Measurements from ENCODE around the gene SLC6A12. TPM values are rescaled to one million over a fixed set of nuclear protein-coding genes. Genes with fewer than 3 reads are reported as not detected.

Gene SLC6A12
- total RNA-seq, 4 donors from 2014 or later = 1.2 to 13.5 (median 3.0) TPM

GRCh38 chr12:208813-209212 is 5.1 kb downstream of the SLC6A12 start:
- no peak for DNase-seq
- intact Hi-C loops (cut with DNase I; ENCODE audit: low total_unique reads) (no loop called here), in situ Hi-C loops (cut with MboI; ENCODE audit: low pct_ligation_motif_present in 1 of 4, low pct_unique_long_range_greater_than_20kb in 1 of 4, low sequenced_read_pairs in 3 of 4) (no loop called here)
- peaks cover 5 to 29% (median 17%) of the 10 kb centered on the region in 4 donors for H3K4me1 ChIP-seq
- H3K4me3 ChIP-seq = no peak overlapping the region
- H3K9me3 ChIP-seq = no peaks in the 10 kb centered on the region
- WGBS, 2 donors (ENCODE audit: low coverage in 1 of 2) = 69 to 83% methylated on average over 4 of the region's 4 CpGs
- peaks cover 27% of the 10 kb centered on the region for H3K27me3 ChIP-seq
- H3K36me3 ChIP-seq = no peaks in the 10 kb centered on the region
- no peak for TF ChIP-seq EP300 (IDR thresholded peaks at IDR 0.05; ENCODE audit: low read depth)
- TF ChIP-seq POLR2A (IDR thresholded peaks at IDR 0.05) = no peak
- TF ChIP-seq, protein P1, sequence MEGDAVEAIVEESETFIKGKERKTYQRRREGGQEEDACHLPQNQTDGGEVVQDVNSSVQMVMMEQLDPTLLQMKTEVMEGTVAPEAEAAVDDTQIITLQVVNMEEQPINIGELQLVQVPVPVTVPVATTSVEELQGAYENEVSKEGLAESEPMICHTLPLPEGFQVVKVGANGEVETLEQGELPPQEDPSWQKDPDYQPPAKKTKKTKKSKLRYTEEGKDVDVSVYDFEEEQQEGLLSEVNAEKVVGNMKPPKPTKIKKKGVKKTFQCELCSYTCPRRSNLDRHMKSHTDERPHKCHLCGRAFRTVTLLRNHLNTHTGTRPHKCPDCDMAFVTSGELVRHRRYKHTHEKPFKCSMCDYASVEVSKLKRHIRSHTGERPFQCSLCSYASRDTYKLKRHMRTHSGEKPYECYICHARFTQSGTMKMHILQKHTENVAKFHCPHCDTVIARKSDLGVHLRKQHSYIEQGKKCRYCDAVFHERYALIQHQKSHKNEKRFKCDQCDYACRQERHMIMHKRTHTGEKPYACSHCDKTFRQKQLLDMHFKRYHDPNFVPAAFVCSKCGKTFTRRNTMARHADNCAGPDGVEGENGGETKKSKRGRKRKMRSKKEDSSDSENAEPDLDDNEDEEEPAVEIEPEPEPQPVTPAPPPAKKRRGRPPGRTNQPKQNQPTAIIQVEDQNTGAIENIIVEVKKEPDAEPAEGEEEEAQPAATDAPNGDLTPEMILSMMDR (IDR thresholded peaks at IDR 0.05) = no peak
- no peak for TF ChIP-seq POLR2AphosphoS5 (IDR thresholded peaks at IDR 0.05)
- no peak overlapping the region for H3K27ac ChIP-seq

- no peak overlapping the region for H3K27ac ChIP-seq
- DNase-seq = no peak
- TF ChIP-seq EP300 (IDR thresholded peaks at IDR 0.05; ENCODE audit: low read depth) (no peak), POLR2A (IDR thresholded peaks at IDR 0.05) (no peak), POLR2AphosphoS5 (IDR thresholded peaks at IDR 0.05) (no peak)
- TF ChIP-seq, protein P1 (IDR thresholded peaks at IDR 0.05) = no peak
- H3K27me3 ChIP-seq = peaks cover 36% of the 10 kb centered on the region
- no peaks in the 10 kb centered on the region for H3K9me3 ChIP-seq
- no peaks in the 10 kb centered on the region for H3K36me3 ChIP-seq
- intact Hi-C loops (cut with DNase I; ENCODE audit: low total_unique reads) = no loop called here
- in situ Hi-C loops (cut with MboI; ENCODE audit: low pct_ligation_motif_present in 1 of 4, low pct_unique_long_range_greater_than_20kb in 1 of 4, low sequenced_read_pairs in 3 of 4) = no loop called here
- whole genome bisulfite sequencing, 2 donors (ENCODE audit: low coverage in 1 of 2) = 80 to 81% methylated on average over 1 to 10 of the region's 10 CpGs
- no peak overlapping the region for H3K4me3 ChIP-seq
- H3K4me1 ChIP-seq = peaks cover 4 to 22% (median 11%) of the 10 kb centered on the region in 4 donors
Measured at GRCh38 chr12:207804-208203, 6.2 kb downstream of the SLC6A12 start.

GRCh38 chr12:206746-207440 is 7.1 kb downstream of the SLC6A12 start:
- Histone ChIP-seq H3K4me1 (peaks cover 0 to 15% (median 5%) of the 10 kb centered on the region in 4 donors), H3K9me3 (no peaks in the 10 kb centered on the region), H3K36me3 (no peaks in the 10 kb centered on the region), H3K4me3 (no peak overlapping the region), H3K27ac (no peak overlapping the region), H3K27me3 (peaks cover 42% of the 10 kb centered on the region)
- no peak for TF ChIP-seq POLR2AphosphoS5 (IDR thresholded peaks at IDR 0.05)
- TF ChIP-seq EP300 (IDR thresholded peaks at IDR 0.05; ENCODE audit: low read depth) = no peak
- TF ChIP-seq, protein P1 (IDR thresholded peaks at IDR 0.05) = no peak
- TF ChIP-seq POLR2A (IDR thresholded peaks at IDR 0.05) = no peak
- DNase-seq = no peak
- 87 to 96% methylated on average over 5 to 21 of the region's 21 CpGs for WGBS, 2 donors (ENCODE audit: low coverage in 1 of 2)
- in situ Hi-C loops (cut with MboI; ENCODE audit: low pct_ligation_motif_present in 1 of 4, low pct_unique_long_range_greater_than_20kb in 1 of 4, low sequenced_read_pairs in 3 of 4) (no loop called here), intact Hi-C loops (cut with DNase I; ENCODE audit: low total_unique reads) (no loop called here)

DNA sequence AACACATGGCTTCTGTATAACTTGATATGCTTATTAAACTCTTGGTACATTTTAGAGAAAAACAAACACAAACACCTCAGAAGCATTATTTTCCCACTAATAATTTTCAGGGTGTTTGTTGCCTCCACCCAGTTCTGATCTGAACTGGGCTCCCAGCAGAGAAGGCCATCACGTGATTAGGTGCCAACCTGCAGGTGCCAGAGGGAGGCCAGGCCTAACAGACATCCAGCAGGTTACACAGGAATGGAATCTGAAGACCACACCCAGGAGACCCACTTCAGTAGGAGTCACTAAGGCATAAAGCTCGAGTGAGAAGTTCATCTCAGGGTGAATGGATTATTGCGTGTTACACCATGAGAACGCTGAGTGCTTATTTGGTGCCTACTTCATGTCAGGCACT is 8.9 kb downstream of the SLC6A12 start:
- intact Hi-C loops (cut with DNase I; ENCODE audit: low total_unique reads) = no loop called here

More for the DNA sequence above, 8.9 kb downstream of the SLC6A12 start:
- no peak overlapping the region for H3K27ac ChIP-seq
- 71% methylated on average over 4 of the region's 4 CpGs; no CpG with 5 or more reads in 1 of the 2 donors for WGBS, 2 donors (ENCODE audit: low coverage in 1 of 2)
- no peaks in the 10 kb centered on the region for H3K36me3 ChIP-seq
- TF ChIP-seq, protein P1 (IDR thresholded peaks at IDR 0.05) = no peak
- no peak for TF ChIP-seq POLR2AphosphoS5 (IDR thresholded peaks at IDR 0.05)
- no peak for TF ChIP-seq EP300 (IDR thresholded peaks at IDR 0.05; ENCODE audit: low read depth)
- no peak for TF ChIP-seq POLR2A (IDR thresholded peaks at IDR 0.05)
- H3K9me3 ChIP-seq = no peaks in the 10 kb centered on the region
- in situ Hi-C loops (cut with MboI; ENCODE audit: low pct_ligation_motif_present in 1 of 4, low pct_unique_long_range_greater_than_20kb in 1 of 4, low sequenced_read_pairs in 3 of 4) = no loop called here
- DNase-seq = no peak
- H3K4me1 ChIP-seq = peaks cover 0 to 10% (median 3%) of the 10 kb centered on the region in 4 donors
- no peak overlapping the region for H3K4me3 ChIP-seq
- H3K27me3 ChIP-seq = peaks cover 44% of the 10 kb centered on the region
